HT1080 (cell line): ENCODE results near the gene RSPH1. TPM values are rescaled to one million over a fixed set of nuclear protein-coding genes. Genes with fewer than 3 reads are reported as not detected.

Source experiments
- DNase-seq: peaks from one replicate; pipeline ENCODE4 v3.0.0-alpha.2; 2015; ENCODE audit warnings: low read depth
- total RNA-seq: library from RNA; depleted of rRNA; stranded (reverse); fragments of >200 nt; shearing (Covaris generic); gene quantifications from 2 replicates; pipeline ENCODE4 v1.2.3, GENCODE V29; 2014

Gene RSPH1
- total RNA-seq, 1 experiment from 2014 or later, result not detected

DNA sequence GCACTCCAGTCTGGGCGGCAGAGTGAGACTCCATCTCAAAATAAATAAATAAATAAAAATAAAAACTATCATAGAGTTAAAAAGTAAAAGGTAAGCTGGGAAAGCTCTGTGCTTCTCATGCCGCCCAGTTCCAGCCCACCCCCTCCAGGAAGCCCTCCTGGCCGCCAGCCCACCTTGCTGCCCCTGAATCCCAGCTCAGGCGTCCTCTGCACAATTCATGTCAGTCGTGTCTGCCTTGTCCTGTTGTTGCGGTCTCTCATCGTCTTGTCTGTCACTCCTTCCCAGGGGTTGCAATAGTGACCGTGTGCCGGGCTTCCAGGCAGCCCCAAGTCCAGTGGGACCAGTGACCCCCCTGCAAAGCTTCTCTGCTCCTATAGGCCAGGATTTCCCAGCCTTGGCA, 44.1 kb downstream of the RSPH1 start:
- DNase-seq, result no peak

DNA sequence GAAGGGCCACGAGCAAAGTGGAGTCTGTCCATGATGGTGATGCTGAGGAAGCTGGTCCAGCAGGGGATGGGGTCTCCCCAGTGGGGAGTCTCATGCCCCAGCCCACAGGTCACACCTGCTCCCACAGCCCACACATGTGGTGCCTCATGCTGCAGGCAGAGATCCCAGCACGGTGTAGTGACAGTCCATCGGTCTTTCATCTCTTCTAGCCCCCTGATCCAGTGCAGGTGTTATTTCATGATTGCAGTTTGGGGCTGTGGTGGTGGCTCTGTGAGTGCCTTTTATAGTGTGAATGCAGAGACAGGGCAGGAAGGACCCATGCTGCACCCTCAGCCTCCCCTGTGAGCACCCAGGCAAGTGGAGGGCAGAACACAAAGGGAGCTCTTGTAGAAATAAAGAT, 47.3 kb downstream of the RSPH1 start:
- no peak for DNase-seq

DNA sequence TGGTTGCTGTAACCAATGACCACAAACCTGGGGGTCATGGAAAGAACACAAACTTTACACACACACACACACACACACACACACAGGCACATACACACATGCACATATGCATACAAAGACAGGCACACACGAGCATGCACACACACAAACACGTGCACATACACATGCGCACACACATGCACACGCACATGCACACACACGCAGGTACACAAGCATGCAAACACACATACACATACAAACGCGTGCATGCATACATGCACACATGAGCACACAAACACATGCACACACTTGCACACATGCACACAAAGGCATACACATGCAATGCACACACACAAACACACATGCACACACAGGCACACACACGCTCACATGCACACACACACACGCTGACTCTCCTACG, 48.3 kb downstream of the RSPH1 start:
- no peak for DNase-seq

DNA sequence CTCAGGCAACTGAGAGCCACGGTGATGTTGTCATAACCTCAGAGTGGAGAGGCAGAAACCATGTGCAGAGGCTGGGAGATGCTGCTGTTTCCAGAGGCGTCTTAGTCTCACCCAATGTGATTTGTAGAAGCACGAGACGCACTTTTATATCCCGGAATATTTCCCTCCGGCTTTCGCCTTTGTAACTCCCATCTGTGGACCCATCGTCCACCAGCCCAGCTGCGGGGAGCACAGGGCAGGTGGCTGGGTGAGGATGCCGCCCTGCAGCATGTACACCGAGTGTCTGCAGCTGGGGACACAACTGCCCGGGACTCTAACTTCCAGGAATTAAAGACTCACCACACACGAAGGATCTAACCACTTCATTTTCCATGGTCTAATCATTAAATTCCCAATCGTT, 48.8 kb downstream of the RSPH1 start:
- no peak for DNase-seq

DNA sequence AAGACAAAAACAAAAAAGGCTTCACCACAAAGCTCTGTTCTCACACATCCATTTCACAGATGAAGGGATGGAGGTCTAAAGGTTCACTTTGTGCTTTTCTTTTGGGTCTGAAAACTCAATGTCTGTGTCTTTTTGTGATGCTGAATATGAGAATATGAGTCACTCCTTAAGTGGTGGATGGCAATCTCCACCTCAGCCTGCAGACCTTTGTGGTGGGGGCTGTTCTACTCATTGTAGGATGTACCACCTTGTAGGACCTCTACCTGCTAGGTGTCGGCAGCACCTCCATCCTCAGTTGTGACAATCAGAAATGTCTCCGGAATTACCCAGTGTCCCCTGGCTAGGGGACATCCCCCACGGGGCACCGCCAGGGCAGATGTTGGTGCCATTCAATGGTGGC, 49.5 kb downstream of the RSPH1 start:
- DNase-seq, result no peak

DNA sequence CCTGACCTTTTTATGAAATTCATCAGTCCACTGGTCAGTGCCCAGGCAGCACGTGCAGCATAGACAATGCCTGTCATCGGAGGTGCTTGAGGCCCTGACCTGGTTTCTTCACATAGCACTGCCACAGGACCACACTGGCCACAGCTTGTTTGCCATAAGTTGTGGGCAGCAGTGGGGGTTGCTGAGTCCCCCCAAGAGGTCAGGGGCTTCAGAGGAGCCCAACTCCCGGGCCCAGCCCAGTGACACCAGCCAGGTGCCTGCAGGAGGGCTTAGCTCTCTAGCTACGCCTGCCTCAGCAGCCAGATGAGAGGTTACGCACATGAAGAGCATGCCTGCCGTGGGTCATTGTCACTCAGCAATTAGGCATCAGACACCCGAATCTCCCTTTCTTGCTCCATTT, 50.7 kb downstream of the RSPH1 start:
- DNase-seq, result no peak

DNA sequence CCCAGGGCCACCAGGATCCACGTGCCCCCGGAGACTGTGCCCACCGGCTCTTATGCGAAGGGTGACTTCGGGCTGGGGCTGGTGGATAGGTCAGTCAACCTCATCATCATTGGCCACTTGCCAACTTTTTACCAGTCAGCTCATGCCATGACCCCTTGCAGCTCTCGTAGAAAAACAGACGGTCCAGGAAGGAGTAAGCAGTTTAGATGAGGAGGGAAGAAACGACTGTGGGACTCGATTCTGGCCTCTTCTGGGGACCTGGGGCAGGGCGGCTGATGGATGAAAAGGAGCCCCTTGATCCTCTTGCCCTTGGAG, 51.3 kb downstream of the RSPH1 start:
- DNase-seq, result no peak

DNA sequence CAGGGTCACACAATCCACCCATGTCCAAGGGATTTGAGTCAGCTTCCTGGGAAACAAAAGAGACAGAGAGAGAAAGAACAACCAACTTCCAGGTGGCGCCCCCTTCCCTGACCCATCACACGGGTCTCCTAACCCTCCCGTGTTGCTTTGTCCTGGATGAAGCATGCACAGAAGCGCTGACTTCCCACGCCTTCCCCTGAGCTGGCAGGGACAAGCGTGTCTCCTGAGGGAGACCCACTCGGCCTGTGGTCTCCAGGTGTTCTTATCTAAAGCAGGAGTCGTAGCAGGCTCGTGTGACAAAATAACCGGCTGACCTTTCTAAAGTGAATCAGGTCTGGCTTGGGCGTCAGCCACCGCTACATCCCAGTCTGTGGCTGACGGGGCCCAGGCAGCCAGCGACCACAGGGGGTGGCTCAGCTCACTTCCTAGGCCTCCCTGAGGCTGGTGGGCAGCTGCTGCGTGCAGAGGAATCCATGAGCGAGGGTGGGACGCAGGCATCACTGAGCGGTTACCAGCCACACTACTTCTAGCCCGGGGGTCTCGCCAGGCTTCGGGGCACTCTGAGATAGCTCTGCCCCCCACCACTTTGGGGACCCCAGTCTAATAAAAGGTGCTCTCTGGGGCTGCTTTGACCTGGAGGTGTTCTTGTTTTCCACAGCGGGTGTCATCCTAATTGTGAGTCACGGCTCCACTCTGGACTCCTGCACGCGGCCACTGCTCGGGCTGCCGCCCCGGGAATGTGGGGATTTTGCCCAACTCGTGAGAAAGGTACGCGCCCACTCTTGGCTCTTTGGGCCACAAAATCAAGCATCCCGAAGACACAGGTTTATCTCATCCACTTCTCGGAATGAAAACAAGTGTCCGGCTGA, 51.9 kb downstream of the RSPH1 start:
- no peak for DNase-seq

DNA sequence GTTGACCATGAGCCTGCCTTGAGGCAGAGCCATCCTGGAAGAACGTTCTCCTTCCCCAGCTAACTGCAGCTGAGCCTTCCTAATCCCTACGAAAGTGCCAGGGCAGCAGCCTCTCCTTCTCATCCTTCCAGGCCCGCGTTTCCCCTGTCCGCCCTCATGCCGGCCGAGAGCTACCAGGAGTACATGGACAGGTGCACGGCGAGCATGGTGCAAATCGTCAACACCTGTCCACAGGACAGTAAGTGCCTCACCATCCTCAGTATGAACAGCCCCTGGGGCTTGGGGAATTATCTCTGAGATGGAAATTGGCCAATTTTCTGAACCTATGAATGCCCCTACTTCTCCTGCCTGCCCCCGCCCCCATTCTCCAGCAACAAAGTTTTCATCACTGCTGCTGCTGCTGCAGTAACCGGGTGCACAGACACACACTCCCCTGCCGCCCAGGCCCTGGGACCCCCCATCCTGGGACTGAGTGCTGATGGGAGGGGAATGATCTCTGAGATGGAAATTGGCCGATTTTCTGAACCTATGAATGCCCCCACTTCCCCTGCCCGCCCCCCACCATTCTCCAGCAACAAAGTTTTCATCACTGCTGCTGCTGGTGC, 52.7 kb downstream of the RSPH1 start:
- no peak for DNase-seq

DNA sequence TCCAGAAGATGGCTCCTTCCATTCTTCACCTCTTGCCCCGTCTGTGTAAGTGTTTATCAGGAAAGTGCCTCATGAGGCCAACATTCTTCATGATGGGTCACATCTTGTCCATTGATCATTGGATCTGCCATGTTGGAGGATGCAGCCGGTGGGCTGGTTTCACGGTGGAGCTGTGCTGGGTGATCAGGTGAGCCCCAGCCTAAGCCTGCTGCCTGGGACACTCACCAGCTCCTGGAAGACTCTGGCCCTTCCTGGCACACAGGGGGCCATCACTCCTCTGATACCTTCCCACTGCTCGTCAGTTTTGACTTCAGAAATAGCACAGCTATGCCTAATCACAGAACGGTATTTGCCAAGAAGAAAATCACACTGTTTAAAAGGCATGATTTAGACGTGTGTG, 54.1 kb downstream of the RSPH1 start:
- DNase-seq, result no peak

DNA sequence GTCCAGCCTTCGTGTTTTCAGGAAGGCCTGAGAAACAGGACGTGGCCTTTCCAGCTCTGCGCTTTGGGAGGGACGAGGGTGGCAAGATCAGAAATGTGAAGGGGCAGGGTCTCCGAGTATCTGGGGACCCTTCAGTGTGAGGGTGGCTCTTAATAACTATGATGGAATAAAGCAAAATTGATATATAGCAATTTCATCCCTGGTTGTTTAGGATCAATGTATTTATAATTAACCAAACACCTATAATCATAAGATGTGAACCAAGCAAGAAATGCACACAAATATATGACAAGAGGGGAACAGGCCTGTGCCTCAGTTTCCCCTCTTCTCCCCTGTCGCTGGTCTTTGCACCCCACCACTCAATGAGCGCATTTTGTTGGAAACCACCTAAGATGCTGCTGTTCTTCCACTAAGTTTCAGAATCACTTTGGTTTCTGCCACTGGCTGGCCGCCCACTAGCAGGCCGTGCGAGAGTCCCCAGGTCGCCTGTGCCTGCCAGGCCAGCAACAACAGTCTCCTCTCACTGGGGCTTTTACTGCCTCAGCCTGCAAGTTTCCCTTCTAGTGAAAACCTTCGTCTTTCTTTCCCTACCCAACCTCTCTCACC, 55.7 kb downstream of the RSPH1 start:
- DNase-seq, result no peak

DNA sequence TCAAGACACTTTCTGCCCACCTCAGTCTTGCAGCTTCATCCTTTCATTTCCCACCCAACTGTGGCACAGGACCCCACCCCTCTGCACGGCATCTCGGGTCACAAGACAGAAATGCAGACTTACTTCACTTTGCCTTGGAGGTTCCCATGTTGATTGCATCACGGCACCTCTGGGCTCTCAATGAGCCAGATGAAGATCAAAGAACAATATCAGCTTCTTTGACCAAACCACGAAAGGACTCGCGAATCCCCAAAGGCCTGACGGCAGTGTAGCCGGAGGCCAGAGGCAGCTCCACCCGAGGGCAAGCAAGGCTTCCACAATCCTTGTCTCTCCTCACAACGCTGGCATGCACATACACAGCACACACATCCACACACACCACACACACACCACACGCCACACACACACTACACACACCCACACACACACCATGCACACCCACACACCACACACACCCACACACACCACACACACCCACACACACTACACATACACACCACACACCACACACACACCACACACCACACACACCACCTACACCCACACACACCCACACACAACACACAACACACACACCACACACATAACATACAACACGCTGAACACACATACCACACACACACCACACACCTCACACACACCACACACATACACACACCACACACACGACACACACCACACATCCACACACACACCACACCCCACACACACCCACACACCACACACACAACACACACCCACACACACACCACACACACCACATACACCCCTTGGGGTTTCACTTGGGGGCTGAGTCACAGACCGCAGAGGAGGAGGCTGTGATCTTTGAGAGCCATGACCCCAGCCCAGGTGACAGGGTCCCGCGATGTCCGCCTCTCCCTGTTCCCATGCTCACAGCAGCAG, 56.5 kb downstream of the RSPH1 start:
- no peak for DNase-seq

DNA sequence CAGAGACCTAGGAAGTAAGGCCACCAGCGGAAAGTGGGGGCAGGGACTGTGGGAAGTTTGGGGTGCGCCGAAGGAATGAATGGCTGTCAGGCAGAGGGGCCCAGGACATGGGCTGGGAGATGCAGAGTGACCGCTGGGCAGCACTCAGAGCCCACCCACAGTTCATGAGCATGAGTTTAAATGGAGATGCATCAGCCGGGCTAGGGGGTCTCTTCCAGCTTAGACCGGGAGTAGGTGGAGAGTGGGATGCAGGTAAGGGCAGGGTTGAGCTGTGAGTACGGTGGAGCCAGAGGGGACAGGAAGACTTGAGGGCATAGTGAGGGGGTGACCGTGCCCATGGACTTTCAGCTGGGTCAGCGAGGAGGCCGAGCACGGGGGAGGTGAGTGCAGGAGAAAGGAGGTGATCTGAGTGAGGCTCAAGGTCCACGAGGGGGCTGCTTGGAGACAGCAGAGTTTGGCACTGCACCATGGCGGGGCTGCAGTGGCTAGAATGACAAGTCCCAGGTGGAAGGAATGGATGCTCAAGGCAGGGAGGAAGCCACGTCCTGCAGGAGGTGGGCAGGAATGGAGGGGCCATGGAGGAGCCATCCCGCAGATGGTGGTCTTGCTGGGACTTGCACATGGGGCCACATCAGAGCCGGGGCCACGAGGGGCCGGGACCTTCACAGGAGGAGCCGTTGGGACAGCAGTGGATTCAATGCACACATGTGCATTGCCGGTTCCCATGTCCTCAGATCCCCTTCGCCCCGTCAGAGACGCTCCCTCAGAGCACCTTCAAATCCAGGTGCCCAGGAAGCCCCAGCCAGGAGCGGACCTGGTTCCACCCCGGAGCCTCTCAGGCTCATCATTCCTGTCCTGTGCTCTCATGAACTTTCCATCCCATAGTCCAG, 57.5 kb downstream of the RSPH1 start:
- no peak for DNase-seq

DNA sequence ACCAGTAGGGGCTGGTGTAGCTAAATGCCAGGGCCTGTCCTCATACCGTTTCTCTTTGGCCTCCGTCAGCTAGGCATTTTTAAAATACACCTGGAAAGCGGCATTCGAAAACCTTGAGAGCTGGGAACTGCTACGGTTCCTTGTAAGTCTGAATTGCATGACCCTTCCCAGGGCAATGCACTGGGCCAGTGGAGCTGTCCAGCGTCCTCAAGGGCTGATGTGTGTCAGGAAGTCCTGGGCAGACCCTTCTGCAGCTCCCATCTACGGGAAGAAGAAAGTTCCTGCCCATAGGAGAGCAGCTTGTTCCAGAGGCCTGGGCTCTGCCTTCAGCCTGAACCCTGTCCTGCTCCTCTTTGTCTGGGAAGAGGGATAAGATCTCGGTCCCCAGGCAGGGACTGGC, 58.2 kb downstream of the RSPH1 start:
- DNase-seq, result no peak

DNA sequence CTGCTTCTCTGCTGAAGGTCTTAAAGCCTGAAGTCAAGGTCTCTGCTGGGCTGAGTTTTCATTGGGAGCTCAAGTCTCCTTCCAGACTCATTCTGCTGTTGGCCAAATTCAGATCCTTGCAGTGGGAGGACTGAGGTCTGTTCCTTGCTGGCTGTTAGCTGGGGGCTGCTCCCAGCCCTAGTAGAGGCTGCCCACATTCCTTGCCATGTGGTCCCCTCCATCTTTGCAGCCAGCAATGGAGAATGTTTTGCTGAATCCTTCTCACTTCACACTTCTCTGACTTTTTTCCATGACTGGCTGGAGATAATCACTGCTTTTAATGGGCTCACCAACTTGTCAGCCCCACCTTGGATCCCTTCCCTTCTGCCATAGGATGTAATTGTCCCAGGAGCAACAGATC, 59.1 kb downstream of the RSPH1 start:
- no peak for DNase-seq

DNA sequence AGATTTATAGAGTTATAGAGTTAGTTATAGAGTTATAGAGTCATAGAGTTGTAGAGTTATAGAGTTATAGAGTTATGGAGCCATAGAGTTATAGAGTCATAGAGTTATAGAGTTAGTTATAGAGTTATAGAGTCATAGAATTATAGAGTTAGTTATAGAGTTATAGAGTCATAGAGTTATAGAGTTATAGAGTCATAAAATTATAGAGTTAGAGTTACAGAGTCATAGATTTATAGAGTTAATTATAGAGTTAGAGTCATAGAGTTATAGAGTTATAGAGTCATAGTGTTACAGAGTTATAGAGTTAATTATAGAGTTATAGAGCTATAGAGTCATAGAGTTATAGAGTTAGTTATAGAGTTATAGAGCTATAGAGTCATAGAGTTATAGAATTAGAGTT, 60.2 kb downstream of the RSPH1 start:
- DNase-seq, result no peak

DNA sequence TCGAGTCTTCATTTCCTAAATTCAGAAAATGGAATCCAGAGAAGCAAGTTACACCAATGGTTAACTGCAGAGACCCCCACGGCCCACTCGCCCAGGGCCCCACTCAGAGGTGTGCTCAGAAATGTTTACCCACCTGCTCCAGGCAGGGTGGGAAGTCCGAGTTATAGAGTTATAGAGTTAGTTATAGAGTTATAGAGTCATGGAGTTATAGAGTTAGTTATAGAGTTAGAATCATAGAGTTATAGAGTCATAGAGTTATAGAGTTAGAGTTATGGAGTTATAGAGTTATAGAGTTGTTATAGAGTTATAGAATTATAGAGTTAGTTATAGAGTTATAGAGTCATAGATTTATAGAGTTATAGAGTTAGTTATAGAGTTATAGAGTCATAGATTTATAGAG, 60.6 kb downstream of the RSPH1 start:
- DNase-seq, result no peak

DNA sequence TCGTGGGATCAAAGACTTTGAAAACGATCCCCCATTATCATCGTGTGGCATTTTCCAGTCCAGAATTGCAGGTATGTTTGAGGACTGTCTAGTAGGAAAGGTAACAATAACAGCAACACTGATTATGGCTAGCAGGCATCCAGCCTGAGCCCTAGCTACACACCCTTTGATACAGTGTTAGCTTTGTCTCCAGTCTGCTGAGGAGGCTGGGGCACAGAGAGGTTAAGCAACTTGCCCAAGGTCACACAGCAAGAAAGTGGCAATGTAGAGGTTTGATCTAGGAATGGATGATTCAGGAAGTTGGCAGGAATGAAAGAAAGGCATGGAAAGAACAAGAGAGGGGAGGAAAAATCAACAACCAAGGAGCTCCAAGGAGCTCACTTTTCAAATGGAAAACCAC, 61.1 kb downstream of the RSPH1 start:
- DNase-seq, result no peak

DNA sequence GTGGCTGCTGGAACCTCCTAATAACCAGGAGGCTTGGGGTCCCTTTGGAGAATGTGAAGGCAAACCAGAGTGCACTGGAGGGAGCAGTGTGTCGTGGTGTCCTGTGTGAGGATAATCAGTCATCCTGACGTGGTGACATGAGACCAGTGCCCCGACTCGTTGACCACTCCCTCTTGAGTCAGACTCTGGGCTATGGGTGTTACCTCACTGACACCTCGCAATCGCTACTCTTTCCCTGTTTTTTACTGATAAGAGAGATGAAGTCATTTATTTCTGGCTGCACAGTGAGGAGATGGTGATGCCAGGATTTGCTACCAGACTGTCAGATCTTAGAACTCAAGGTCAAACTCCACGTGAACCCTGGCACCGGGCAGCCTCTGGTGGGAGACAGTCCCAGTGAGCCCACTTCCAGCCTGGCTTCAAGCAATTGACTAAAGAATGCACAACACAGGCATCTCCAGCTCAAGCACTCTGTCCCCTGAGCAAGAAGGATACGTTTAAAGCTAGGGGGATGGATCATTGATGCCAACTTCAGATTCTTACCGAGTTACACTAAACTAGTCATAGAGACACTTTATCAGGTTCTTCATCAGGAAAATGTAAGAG, 62.0 kb downstream of the RSPH1 start:
- DNase-seq, result no peak

DNA sequence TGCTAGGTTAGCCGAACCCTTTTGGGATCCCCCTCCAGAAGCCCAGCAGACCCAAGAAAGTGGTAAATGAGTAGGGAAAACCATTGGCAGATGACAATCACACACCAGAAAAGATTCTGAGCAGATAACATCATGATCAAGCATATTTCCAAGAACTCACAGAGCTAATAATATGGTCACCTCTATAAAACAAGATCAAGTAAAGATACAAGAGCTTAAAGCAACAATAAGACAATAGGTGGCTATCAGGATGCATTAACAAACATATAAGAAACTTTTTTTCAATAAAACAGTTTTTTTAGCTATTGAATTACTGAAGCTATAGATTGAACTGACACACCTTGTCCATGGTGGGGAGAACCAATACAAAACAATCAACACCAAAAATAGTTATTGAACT, 63.3 kb downstream of the RSPH1 start:
- DNase-seq, result no peak
